ENCODE data around the gene TRMT44.

TRMT44 gene

DNA sequence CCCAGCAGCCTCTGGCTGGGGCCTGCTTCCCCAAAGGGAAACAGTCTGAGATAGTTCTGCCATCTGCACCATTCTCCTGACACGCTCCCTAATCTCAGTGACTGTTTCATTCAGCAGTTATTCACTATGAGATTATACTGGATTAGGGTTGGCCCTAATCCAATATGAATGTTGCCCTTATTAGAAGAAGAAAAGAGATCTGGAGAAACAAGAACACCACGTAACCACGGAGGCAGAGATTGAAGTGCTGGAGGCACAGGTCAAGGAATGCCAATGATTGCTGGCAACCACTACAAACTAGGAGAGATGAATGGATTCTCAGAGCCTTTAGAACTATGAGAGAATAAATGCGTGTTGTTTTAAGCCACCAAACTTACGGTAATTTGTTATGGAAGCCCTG is 7.4 kb upstream of the TRMT44 start:
- peaks cover 26% of the 10 kb centered on the region for H3K36me3 Mint-ChIP-seq (ENCODE audit: insufficient read depth)
- H3K4me3 Mint-ChIP-seq = no peak overlapping the region
- no peaks in the 10 kb centered on the region for H3K9me3 Mint-ChIP-seq
- no peaks in the 10 kb centered on the region for H3K27me3 Mint-ChIP-seq
- peak overlapping the region in 1 of 2 donors; percentile 13 for H3K27ac Mint-ChIP-seq
- no peak for ATAC-seq (replicated peaks)
- peaks cover 30 to 36% of the 10 kb centered on the region in 2 donors for H3K4me1 Mint-ChIP-seq (ENCODE audit: low read depth in 2 of 2)
- no peak for DNase-seq

DNA sequence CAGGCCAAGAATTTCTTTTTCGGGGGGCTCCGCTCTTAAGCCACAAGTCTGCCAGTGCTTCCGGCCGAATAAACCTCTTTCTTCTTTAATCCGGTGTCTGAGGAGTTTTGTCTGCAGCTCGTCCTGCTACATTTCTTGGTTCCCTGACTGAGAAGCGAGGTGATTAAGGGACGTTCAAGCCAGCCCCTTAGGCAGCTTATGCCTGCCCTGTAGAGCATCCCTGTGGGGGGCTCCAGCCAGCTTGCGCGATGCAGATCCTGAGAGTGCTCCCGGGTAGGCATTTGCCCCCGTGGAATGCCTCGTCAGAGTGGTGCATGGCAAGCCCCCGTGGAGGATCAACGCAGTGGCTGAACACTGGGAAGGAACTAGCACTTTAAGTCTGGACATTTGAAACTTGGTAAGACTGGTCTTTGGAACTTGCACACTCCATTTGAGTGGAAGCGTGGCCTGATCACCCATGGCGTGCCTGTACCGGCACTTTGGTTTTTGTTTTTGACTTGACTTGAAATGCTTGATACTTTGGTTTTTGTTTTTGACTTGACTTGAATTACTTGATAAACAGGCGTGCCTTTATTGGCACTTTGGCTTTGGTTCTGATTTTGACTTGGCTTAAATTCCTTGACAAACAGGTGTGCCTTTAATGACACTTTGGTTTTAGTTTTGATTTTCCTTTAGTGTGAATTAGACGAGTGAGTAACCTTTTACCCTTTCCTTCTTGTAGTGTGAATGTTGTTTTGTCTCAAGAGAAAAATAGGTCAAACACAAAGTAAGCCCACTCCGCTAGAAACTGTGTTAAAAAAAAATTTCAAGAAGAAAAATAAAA is 6.1 kb upstream of the TRMT44 start:
- H3K4me3 Mint-ChIP-seq = peak overlapping the region; percentile 81 to 86
- H3K9me3 Mint-ChIP-seq = no peaks in the 10 kb centered on the region
- no peaks in the 10 kb centered on the region for H3K27me3 Mint-ChIP-seq

DNA sequence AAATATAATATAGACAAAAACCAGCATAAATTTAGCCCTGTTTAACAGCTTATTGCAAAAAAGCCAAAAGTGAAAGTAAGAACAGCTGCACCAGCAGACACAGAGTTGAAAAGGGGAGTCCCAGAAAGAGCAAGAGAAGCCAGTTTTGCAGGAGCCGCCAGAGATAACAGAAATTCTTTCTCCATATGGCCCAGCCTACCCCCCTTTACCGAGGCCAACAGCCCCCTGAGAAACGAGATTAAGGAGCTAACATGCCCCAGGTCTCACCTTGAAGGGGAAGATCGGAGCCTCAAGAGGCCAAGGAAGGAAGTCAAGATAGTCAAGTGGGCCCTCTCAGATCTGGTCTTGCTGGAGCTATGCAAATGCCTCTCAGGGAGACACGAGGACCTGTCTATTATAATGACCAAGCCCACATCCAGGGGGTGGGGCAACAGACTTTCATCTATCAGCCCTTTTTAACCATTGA is 4.9 kb upstream of the TRMT44 start:
- H3K4me3 Mint-ChIP-seq = peak overlapping the region; percentile 81 to 86
- no peaks in the 10 kb centered on the region for H3K9me3 Mint-ChIP-seq
- H3K4me1 Mint-ChIP-seq (ENCODE audit: low read depth in 2 of 2) = peaks cover 42 to 44% of the 10 kb centered on the region in 2 donors
- DNase-seq = peak; percentile 5 to 20 (median 12)
- H3K27me3 Mint-ChIP-seq = no peaks in the 10 kb centered on the region
- H3K36me3 Mint-ChIP-seq (ENCODE audit: insufficient read depth) = peaks cover 13% of the 10 kb centered on the region
- H3K27ac Mint-ChIP-seq = peak overlapping the region; percentile 95
- ATAC-seq (replicated peaks) = peak; percentile 27

More for the DNA sequence above, 6.1 kb upstream of the TRMT44 start:
- Mint-ChIP-seq H3K36me3 (ENCODE audit: insufficient read depth) (peaks cover 16% of the 10 kb centered on the region), H3K4me1 (ENCODE audit: low read depth in 2 of 2) (peaks cover 34 to 35% of the 10 kb centered on the region in 2 donors), H3K27ac (peak overlapping the region; percentile 95)
- DNase-seq (no peak), ATAC-seq (replicated peaks) (no peak)

DNA sequence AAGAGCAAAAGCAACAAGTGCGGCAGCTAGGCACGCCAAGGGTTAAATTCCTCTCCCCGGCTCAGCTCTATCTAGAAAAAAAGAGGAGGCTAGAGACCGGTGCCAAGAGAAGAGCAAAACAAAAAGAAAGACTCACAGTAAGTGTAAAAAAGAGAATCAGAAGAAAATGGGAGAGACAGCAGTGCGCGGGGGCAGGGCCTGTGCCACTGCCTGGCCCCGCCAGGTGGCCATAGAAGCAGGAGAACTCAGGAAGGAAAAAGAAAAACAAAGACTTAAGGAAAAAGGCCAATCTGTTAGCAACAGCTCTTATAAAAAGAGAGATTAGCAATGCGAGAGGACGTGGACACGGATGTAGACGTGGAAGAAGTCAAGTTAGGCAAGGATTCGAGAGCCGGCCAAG is 3.3 kb upstream of the TRMT44 start:
- Mint-ChIP-seq H3K4me1 (ENCODE audit: low read depth in 2 of 2) (peaks cover 52 to 56% of the 10 kb centered on the region in 2 donors), H3K9me3 (no peaks in the 10 kb centered on the region), H3K27ac (peak overlapping the region in 1 of 2 donors; percentile 1), H3K36me3 (ENCODE audit: insufficient read depth) (peaks cover 15% of the 10 kb centered on the region), H3K4me3 (no peak overlapping the region), H3K27me3 (no peaks in the 10 kb centered on the region)
- no peak for ATAC-seq (replicated peaks)
- DNase-seq = no peak

- Mint-ChIP-seq H3K9me3 (no peaks in the 10 kb centered on the region), H3K27me3 (no peaks in the 10 kb centered on the region), H3K4me1 (ENCODE audit: low read depth in 2 of 2) (peaks cover 67% of the 10 kb centered on the region in 2 donors), H3K36me3 (ENCODE audit: insufficient read depth) (peaks cover 21% of the 10 kb centered on the region), H3K4me3 (peak overlapping the region; percentile 90 to 94), H3K27ac (peak overlapping the region in 1 of 2 donors; percentile 98)
- no peak for ATAC-seq (replicated peaks)
- no peak for DNase-seq
These were observed 1.8 kb upstream of the TRMT44 start for GRCh38 chr4:8438743-8439142.

GRCh38 chr4:8439168-8439567 is 1.4 kb upstream of the TRMT44 start:
- H3K9me3 Mint-ChIP-seq = no peaks in the 10 kb centered on the region
- peak overlapping the region; percentile 90 to 94 for H3K4me3 Mint-ChIP-seq
- DNase-seq (no peak), ATAC-seq (replicated peaks) (no peak)
- peaks cover 21% of the 10 kb centered on the region for H3K36me3 Mint-ChIP-seq (ENCODE audit: insufficient read depth)
- H3K27ac Mint-ChIP-seq = peak overlapping the region; percentile 97 to 98
- H3K27me3 Mint-ChIP-seq = no peaks in the 10 kb centered on the region
- H3K4me1 Mint-ChIP-seq (ENCODE audit: low read depth in 2 of 2) = peaks cover 69 to 70% of the 10 kb centered on the region in 2 donors

GRCh38 chr4:8439914-8440491 is 574 bp upstream of the TRMT44 start:
- DNase-seq = no peak
- peak; percentile 48 for ATAC-seq (replicated peaks)
- H3K9me3 Mint-ChIP-seq = no peaks in the 10 kb centered on the region
- peaks cover 21% of the 10 kb centered on the region for H3K36me3 Mint-ChIP-seq (ENCODE audit: insufficient read depth)
- peaks cover 63 to 65% of the 10 kb centered on the region in 2 donors for H3K4me1 Mint-ChIP-seq (ENCODE audit: low read depth in 2 of 2)
- H3K4me3 Mint-ChIP-seq = peak overlapping the region; percentile 90 to 94
- peak overlapping the region; percentile 97 to 98 for H3K27ac Mint-ChIP-seq
- no peaks in the 10 kb centered on the region for H3K27me3 Mint-ChIP-seq

- DNase-seq = no peak
- Mint-ChIP-seq H3K4me3 (peak overlapping the region; percentile 90 to 94), H3K4me1 (ENCODE audit: low read depth in 2 of 2) (peaks cover 55 to 57% of the 10 kb centered on the region in 2 donors), H3K9me3 (no peaks in the 10 kb centered on the region), H3K27me3 (no peaks in the 10 kb centered on the region), H3K27ac (peak overlapping the region; percentile 97 to 98), H3K36me3 (ENCODE audit: insufficient read depth) (peaks cover 24% of the 10 kb centered on the region)
- no peak for ATAC-seq (replicated peaks)
These were observed 1.0 kb downstream of the TRMT44 start for GRCh38 chr4:8441499-8442091.

DNA sequence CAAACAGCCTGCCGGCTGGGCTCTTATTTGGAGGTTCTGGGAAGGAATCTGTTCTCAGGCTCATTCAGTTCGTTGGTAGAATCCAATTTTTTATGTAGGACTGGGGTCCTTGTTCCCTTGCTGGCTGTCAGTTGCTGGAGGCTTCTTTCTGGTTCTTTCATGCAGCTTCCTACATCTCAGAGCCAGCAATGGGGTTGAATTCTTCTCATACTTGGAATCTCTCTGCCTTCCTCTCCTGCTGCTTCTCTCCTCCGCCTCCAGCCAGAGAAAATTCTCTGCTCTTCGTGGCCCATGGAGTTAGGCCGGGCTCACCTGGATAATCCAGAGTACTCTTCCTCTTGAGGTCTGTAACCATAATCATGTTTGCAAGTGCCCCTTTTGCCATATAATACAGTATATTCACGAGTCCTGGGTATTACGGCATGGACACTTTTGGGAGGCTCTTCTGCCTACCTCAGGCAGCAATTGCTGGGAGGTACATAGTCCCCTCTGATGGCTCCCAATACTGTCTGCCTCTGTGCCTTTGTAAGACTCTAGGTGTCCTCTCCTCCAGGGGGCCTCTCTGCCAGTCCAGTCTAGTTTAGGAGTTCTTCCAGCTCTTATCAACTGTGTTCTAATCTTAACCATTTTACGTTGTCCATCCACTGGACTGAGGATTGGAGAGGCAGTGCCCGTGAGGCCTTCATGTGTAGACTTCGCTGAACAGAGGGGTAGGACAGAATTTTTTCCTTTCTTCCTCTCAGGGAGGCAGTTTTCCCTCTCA is 2.2 kb downstream of the TRMT44 start:
- Mint-ChIP-seq H3K4me3 (peak overlapping the region; percentile 71 to 90), H3K36me3 (ENCODE audit: insufficient read depth) (peaks cover 26% of the 10 kb centered on the region), H3K9me3 (no peaks in the 10 kb centered on the region), H3K27ac (peak overlapping the region; percentile 57 to 75), H3K27me3 (no peaks in the 10 kb centered on the region), H3K4me1 (ENCODE audit: low read depth in 2 of 2) (peaks cover 48 to 50% of the 10 kb centered on the region in 2 donors)
- no peak for DNase-seq
- ATAC-seq (replicated peaks) = no peak

- peaks cover 46 to 47% of the 10 kb centered on the region in 2 donors for H3K4me1 Mint-ChIP-seq (ENCODE audit: low read depth in 2 of 2)
- peak overlapping the region in 1 of 2 donors; percentile 70 for H3K27ac Mint-ChIP-seq
- DNase-seq = no peak
- H3K9me3 Mint-ChIP-seq = no peaks in the 10 kb centered on the region
- no peak for ATAC-seq (replicated peaks)
- peaks cover 26% of the 10 kb centered on the region for H3K36me3 Mint-ChIP-seq (ENCODE audit: insufficient read depth)
- H3K4me3 Mint-ChIP-seq = no peak overlapping the region
- H3K27me3 Mint-ChIP-seq = no peaks in the 10 kb centered on the region
These were observed 3.2 kb downstream of the TRMT44 start for GRCh38 chr4:8443801-8444200.

DNA sequence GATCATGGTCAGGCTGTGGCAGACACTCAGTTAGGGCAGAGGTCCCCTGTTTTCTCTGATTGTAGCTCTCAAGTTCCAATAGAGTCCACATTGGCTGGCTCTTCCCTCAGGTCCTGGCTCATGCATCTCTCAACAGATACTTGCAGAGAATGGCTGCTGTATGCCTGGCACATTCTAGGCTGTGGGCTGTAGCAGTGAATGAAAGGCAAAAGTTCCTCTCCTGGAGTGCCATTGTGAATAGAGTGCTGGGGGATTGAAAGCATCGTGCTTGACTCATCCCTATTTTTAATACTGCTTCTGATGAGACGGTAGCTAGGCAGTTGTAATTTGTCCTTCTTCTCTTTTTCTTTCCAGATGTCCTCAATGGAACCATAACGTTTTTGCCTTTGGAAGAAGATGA is 5.5 kb downstream of the TRMT44 start:
- Mint-ChIP-seq H3K36me3 (ENCODE audit: insufficient read depth) (peaks cover 31% of the 10 kb centered on the region), H3K4me1 (ENCODE audit: low read depth in 2 of 2) (peaks cover 31 to 33% of the 10 kb centered on the region in 2 donors), H3K9me3 (no peaks in the 10 kb centered on the region), H3K27me3 (no peaks in the 10 kb centered on the region), H3K27ac (no peak overlapping the region), H3K4me3 (no peak overlapping the region)
- no peak for DNase-seq
- ATAC-seq (replicated peaks) = no peak

GRCh38 chr4:8451440-8452182 is 11.0 kb downstream of the TRMT44 start:
- H3K9me3 Mint-ChIP-seq = no peaks in the 10 kb centered on the region
- ATAC-seq (replicated peaks) (no peak), DNase-seq (no peak)
- no peaks in the 10 kb centered on the region for H3K27me3 Mint-ChIP-seq
- no peak overlapping the region for H3K27ac Mint-ChIP-seq
- no peaks in the 10 kb centered on the region for H3K4me1 Mint-ChIP-seq (ENCODE audit: low read depth in 2 of 2)
- peaks cover 62% of the 10 kb centered on the region for H3K36me3 Mint-ChIP-seq (ENCODE audit: insufficient read depth)
- H3K4me3 Mint-ChIP-seq = no peak overlapping the region
